Measurements from ENCODE around the gene PARD3B.

Gene PARD3B

GRCh38 chr2:205235434-205235833 lies 690.2 kb downstream of the PARD3B start:
- DNase-seq: no peak

- DNase-seq: no peak
Measured at GRCh38 chr2:205237524-205237923, 692.2 kb downstream of the PARD3B start.

GRCh38 chr2:205245001-205245400 lies 699.7 kb downstream of the PARD3B start:
- no peak for DNase-seq

- no peak for DNase-seq
Measured at GRCh38 chr2:205245652-205246051, 700.4 kb downstream of the PARD3B start.

- DNase-seq: no peak
Measured at GRCh38 chr2:205259121-205259520, 713.8 kb downstream of the PARD3B start.

- no peak for DNase-seq
Measured at GRCh38 chr2:205261516-205262020, 716.3 kb downstream of the PARD3B start.

- no peak for DNase-seq
Measured at GRCh38 chr2:205267323-205267722, 722.0 kb downstream of the PARD3B start.

- DNase-seq: no peak
Measured at GRCh38 chr2:205270689-205271088, 725.4 kb downstream of the PARD3B start.

GRCh38 chr2:205273148-205273547 lies 727.9 kb downstream of the PARD3B start:
- DNase-seq: no peak

GRCh38 chr2:205273627-205274026 lies 728.4 kb downstream of the PARD3B start:
- no peak for DNase-seq

GRCh38 chr2:205274801-205275200 lies 729.5 kb downstream of the PARD3B start:
- DNase-seq: no peak

GRCh38 chr2:205276116-205276777 lies 731.0 kb downstream of the PARD3B start:
- DNase-seq: no peak

- DNase-seq: no peak
Measured at GRCh38 chr2:205280596-205281236, 735.4 kb downstream of the PARD3B start.

- DNase-seq: no peak
Measured at GRCh38 chr2:205283736-205284270, 738.5 kb downstream of the PARD3B start.

- DNase-seq: no peak
Measured at GRCh38 chr2:205284334-205284733, 739.1 kb downstream of the PARD3B start.

GRCh38 chr2:205287316-205287715 lies 742.0 kb downstream of the PARD3B start:
- no peak for DNase-seq

- no peak for DNase-seq
Measured at GRCh38 chr2:205288686-205289085, 743.4 kb downstream of the PARD3B start.

GRCh38 chr2:205290299-205290698 lies 745.0 kb downstream of the PARD3B start:
- no peak for DNase-seq

GRCh38 chr2:205292665-205293295 lies 747.5 kb downstream of the PARD3B start:
- DNase-seq: no peak

- DNase-seq: no peak
Measured at GRCh38 chr2:205293559-205293958, 748.3 kb downstream of the PARD3B start.

- DNase-seq: no peak
Measured at GRCh38 chr2:205296959-205297358, 751.7 kb downstream of the PARD3B start.

- no peak for DNase-seq
Measured at GRCh38 chr2:205297368-205297767, 752.1 kb downstream of the PARD3B start.

- DNase-seq: no peak
Measured at GRCh38 chr2:205297846-205298245, 752.6 kb downstream of the PARD3B start.

- no peak for DNase-seq
Measured at GRCh38 chr2:205311201-205311600, 765.9 kb downstream of the PARD3B start.
